HFFc6 (cell line): ENCODE data around the gene FSIP2. TPM values are rescaled to one million over a fixed set of nuclear protein-coding genes. Genes with fewer than 3 reads are reported as not detected.

Experiments
- DNase-seq: peaks from one replicate; pipeline ENCODE4 v3.0.0-alpha.2; 2018
- H3K27ac Mint-ChIP-seq: 2 replicates; pipeline ENCODE4 v1.8.0; 2020; ENCODE audit warnings: mild to moderate bottlenecking, mixed read lengths
- H3K27me3 Mint-ChIP-seq: 2 replicates; pipeline ENCODE4 v1.8.0; 2021; ENCODE audit warnings: mild to moderate bottlenecking, moderate library complexity, mixed read lengths; ENCODE audit not compliant: insufficient read depth
- H3K36me3 Mint-ChIP-seq: 2 replicates; pipeline ENCODE4 v1.8.0; 2021; ENCODE audit warnings: low read depth, mixed read lengths
- H3K4me1 Mint-ChIP-seq: 2 replicates; pipeline ENCODE4 v1.8.0; 2020; ENCODE audit warnings: low read depth, mixed read lengths
- H3K4me3 Mint-ChIP-seq: 2 replicates; pipeline ENCODE4 v1.8.0; 2020; ENCODE audit warnings: mild to moderate bottlenecking, moderate library complexity, mixed read lengths
- H3K9me3 Mint-ChIP-seq: 2 replicates; pipeline ENCODE4 v1.8.0; 2020; ENCODE audit warnings: mild to moderate bottlenecking, mixed read lengths
- total RNA-seq, 6 experiments: library from RNA; stranded (reverse); fragmentation: NEBNext Ultra II Directional; extraction: Animal tissue kit (Norgen Biotek cat#: 25700); gene quantifications; 2 replicates in 1 of 6; 3 replicates in 5 of 6; pipeline ENCODE4 v1.2.3, GENCODE V29; 2021
- TF ChIP-seq, protein P1 (sequence below): fragments of 200-600 bp; sonication (generic); IDR thresholded peaks from 2 replicates; pipeline ENCODE4 v1.5.0; 2021; ENCODE audit warnings: antibody characterized with exemption, mild to moderate bottlenecking

Gene FSIP2
- total RNA-seq, 6 experiments from 2014 or later = under 0.01 to 0.05 TPM; not detected in 4

GRCh38 chr2:185807351-185807750, 68.7 kb downstream of the FSIP2 start:
- Mint-ChIP-seq H3K4me1 (no peaks in the 10 kb centered on the region), H3K27me3 (no peaks in the 10 kb centered on the region), H3K4me3 (no peak overlapping the region), H3K27ac (no peak overlapping the region), H3K9me3 (peaks cover 46% of the 10 kb centered on the region), H3K36me3 (no peaks in the 10 kb centered on the region; the same call in 1 of the 2 replicates)
- TF ChIP-seq, protein P1, sequence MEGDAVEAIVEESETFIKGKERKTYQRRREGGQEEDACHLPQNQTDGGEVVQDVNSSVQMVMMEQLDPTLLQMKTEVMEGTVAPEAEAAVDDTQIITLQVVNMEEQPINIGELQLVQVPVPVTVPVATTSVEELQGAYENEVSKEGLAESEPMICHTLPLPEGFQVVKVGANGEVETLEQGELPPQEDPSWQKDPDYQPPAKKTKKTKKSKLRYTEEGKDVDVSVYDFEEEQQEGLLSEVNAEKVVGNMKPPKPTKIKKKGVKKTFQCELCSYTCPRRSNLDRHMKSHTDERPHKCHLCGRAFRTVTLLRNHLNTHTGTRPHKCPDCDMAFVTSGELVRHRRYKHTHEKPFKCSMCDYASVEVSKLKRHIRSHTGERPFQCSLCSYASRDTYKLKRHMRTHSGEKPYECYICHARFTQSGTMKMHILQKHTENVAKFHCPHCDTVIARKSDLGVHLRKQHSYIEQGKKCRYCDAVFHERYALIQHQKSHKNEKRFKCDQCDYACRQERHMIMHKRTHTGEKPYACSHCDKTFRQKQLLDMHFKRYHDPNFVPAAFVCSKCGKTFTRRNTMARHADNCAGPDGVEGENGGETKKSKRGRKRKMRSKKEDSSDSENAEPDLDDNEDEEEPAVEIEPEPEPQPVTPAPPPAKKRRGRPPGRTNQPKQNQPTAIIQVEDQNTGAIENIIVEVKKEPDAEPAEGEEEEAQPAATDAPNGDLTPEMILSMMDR = no peak
- DNase-seq = no peak

DNA sequence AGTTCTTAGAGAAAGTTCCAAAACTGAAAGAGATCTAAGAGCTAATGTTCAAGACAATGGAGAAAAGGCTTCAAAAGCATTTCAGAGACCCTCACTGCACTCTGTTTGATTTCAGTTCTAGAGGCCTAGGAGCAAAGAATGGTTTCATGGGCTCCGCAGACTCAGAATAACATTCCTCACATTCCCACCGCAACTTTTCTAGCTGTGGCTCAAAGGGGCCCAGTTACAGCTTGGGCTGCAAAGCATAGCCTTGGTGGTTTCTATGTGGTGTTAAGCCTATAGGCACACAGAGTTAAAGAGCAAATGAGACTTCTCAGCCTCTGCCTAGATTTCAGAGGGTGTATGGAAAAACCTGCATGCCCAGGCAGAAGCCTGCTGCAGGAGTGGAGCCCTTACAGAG, 73.0 kb downstream of the FSIP2 start:
- no peak for DNase-seq
- Mint-ChIP-seq H3K9me3 (peaks cover 40% of the 10 kb centered on the region), H3K27me3 (no peaks in the 10 kb centered on the region), H3K4me3 (no peak overlapping the region), H3K36me3 (no peaks in the 10 kb centered on the region), H3K27ac (no peak overlapping the region), H3K4me1 (no peaks in the 10 kb centered on the region)
- TF ChIP-seq, protein P1 = no peak

GRCh38 chr2:185813707-185814106, 75.1 kb downstream of the FSIP2 start:
- Mint-ChIP-seq H3K4me3 (no peak overlapping the region), H3K27me3 (no peaks in the 10 kb centered on the region), H3K9me3 (peaks cover 49% of the 10 kb centered on the region), H3K36me3 (no peaks in the 10 kb centered on the region), H3K4me1 (no peaks in the 10 kb centered on the region), H3K27ac (no peak overlapping the region)
- TF ChIP-seq, protein P1 = no peak
- no peak for DNase-seq

- no peak overlapping the region for H3K27ac Mint-ChIP-seq
- no peaks in the 10 kb centered on the region for H3K4me1 Mint-ChIP-seq
- no peaks in the 10 kb centered on the region for H3K27me3 Mint-ChIP-seq
- DNase-seq = no peak
- H3K9me3 Mint-ChIP-seq = peaks cover 35% of the 10 kb centered on the region
- no peaks in the 10 kb centered on the region for H3K36me3 Mint-ChIP-seq
- TF ChIP-seq, protein P1 = no peak
- H3K4me3 Mint-ChIP-seq = no peak overlapping the region
Observed at GRCh38 chr2:185817991-185818390, 79.4 kb downstream of the FSIP2 start.

GRCh38 chr2:185821467-185821866, 82.9 kb downstream of the FSIP2 start:
- Mint-ChIP-seq H3K9me3 (peaks cover 32% of the 10 kb centered on the region), H3K27ac (no peak overlapping the region)
- TF ChIP-seq, protein P1 = no peak

DNA sequence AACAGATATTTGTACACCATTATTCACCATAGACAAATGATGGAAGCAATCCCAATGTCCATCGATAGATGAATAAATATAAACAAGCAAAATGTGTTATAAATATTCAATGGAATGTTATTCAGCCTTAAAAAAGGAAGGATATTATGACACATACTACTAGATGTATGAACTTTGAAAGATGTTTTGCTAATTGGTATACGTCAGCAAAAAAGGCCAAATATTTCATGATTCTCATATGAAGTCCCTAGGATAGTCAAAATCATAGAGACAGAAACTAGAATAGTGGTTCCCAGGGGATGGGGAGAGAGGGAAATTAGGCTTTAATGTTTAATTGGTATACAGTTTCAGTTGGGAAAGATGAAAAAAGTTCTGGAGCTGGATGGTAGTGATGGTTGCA, 85.2 kb downstream of the FSIP2 start:
- TF ChIP-seq, protein P1 = no peak
- Mint-ChIP-seq H3K36me3 (no peaks in the 10 kb centered on the region), H3K4me3 (no peak overlapping the region), H3K27ac (no peak overlapping the region), H3K4me1 (no peaks in the 10 kb centered on the region), H3K27me3 (no peaks in the 10 kb centered on the region), H3K9me3 (peaks cover 26% of the 10 kb centered on the region)
- no peak for DNase-seq

More at GRCh38 chr2:185821467-185821866, 82.9 kb downstream of the FSIP2 start:
- no peaks in the 10 kb centered on the region for H3K36me3 Mint-ChIP-seq
- no peak for DNase-seq
- H3K4me3 Mint-ChIP-seq = no peak overlapping the region
- no peaks in the 10 kb centered on the region for H3K27me3 Mint-ChIP-seq
- no peaks in the 10 kb centered on the region for H3K4me1 Mint-ChIP-seq
